Keratinocyte (primary cell): ENCODE measurements around the gene BID. TPM values are rescaled to one million over a fixed set of nuclear protein-coding genes. Genes with fewer than 3 reads are reported as not detected.
A peak's percentile ranks its signal among the peaks of the same experiment; 100 is the strongest.

ENCODE experiments used
- DNase-seq: peaks from one replicate; pipeline ENCODE4 v3.0.0-alpha.2; 2011; ENCODE audit warnings: low read depth, missing footprints, low spot score
- FAIRE-seq: peaks from 2 replicates; lab custom pipeline; 2011; peaks lifted over from hg19 to GRCh38; lab: Jason Lieb, UNC
- H2AFZ ChIP-seq: 2 replicates; pipeline ENCODE4 v1.6.0; 2012; ENCODE audit warnings: low read length, control low read depth, inconsistent platforms; ENCODE audit not compliant: control insufficient read depth
- H3K27ac ChIP-seq: 2 replicates; pipeline ENCODE4 v1.5.1; 2011; ENCODE audit warnings: low read length; ENCODE audit not compliant: control insufficient read depth, insufficient read depth
- H3K27me3 ChIP-seq: 3 replicates; pipeline ENCODE4 v1.6.0; 2011; ENCODE audit warnings: low read length; ENCODE audit not compliant: control insufficient read depth, insufficient read depth; ENCODE audit errors: extremely low read depth
- H3K36me3 ChIP-seq, 2 experiments: 2 replicates in 1 of 2; 3 replicates in 1 of 2; pipeline ENCODE4 v1.5.1; 2011; ENCODE audit warnings: low read length in 2 of 2, mild to moderate bottlenecking in 1 of 2; ENCODE audit not compliant: control insufficient read depth in 2 of 2, insufficient read depth in 2 of 2; ENCODE audit errors: extremely low read depth in 1 of 2
- H3K4me1 ChIP-seq: 3 replicates; pipeline ENCODE4 v1.5.1; 2011; ENCODE audit warnings: low read length; ENCODE audit not compliant: control insufficient read depth, insufficient read depth; ENCODE audit errors: extremely low read depth
- H3K4me2 ChIP-seq: 3 replicates; pipeline ENCODE4 v1.6.0; 2011; ENCODE audit warnings: low read depth, low read length; ENCODE audit not compliant: control insufficient read depth, insufficient read depth; ENCODE audit errors: extremely low read depth
- H3K4me3 ChIP-seq, 3 experiments: fragments of 200-600 bp in 1 of 3; sonication (generic) in 1 of 3; 2 replicates in 2 of 3; 3 replicates in 1 of 3; pipeline ENCODE4 v1.5.1; 2011 to 2016; ENCODE audit warnings: low read length in 3 of 3, mild to moderate bottlenecking in 3 of 3, control low read depth in 2 of 3, inconsistent platforms in 1 of 3, low read depth in 1 of 3, mixed read lengths in 1 of 3, mixed run types in 1 of 3, moderate library complexity in 1 of 3; ENCODE audit not compliant: control insufficient read depth in 2 of 3, insufficient read depth in 2 of 3; ENCODE audit errors: extremely low read depth in 1 of 3
- H3K79me2 ChIP-seq: 2 replicates; pipeline ENCODE4 v1.6.0; 2012; ENCODE audit warnings: low read length; ENCODE audit not compliant: control insufficient read depth, insufficient read depth
- H3K9ac ChIP-seq: 3 replicates; pipeline ENCODE4 v1.6.0; 2011; ENCODE audit warnings: low read length; ENCODE audit not compliant: control insufficient read depth, insufficient read depth; ENCODE audit errors: extremely low read depth
- H3K9me1 ChIP-seq: 3 replicates; pipeline ENCODE4 v1.6.0; 2011; ENCODE audit warnings: low read length; ENCODE audit not compliant: control insufficient read depth, insufficient read depth; ENCODE audit errors: extremely low read depth
- H3K9me3 ChIP-seq: 2 replicates; pipeline ENCODE4 v1.5.1; 2012; ENCODE audit warnings: low read depth, low read length; ENCODE audit not compliant: control insufficient read depth
- H4K20me1 ChIP-seq: 3 replicates; pipeline ENCODE4 v1.6.0; 2011; ENCODE audit warnings: low read length; ENCODE audit not compliant: control insufficient read depth, insufficient read depth; ENCODE audit errors: extremely low read depth
- EZH2 ChIP-seq: IDR thresholded peaks from one replicate; pipeline ENCODE4 v1.6.1; 2012; ENCODE audit warnings: inconsistent platforms, mild to moderate bottlenecking, low read length, moderate library complexity
- dilution Hi-C: fragments of 300-500 bp; cut with MboI; formaldehyde crosslinking; loops from one replicate; pipeline ENCODE4 v1.7.0; 2020; ENCODE audit warnings: low sequenced_read_pairs; ENCODE audit not compliant: extremely low pct_ligation_motif_present
- polyA plus RNA-seq, 5 experiments: library from polyadenylated mRNA; depleted of rRNA in 3 of 5; stranded (reverse) in 3 of 5; stranded (forward) in 1 of 5; unstranded in 1 of 5; fragments of >200 nt; gene quantifications; 1 replicate in 1 of 5; 2 replicates in 3 of 5; 3 replicates in 1 of 5; pipeline versions ENCODE4 v1.2.1 to v1.2.3, GENCODE V29; 2011 to 2012; ENCODE audit warnings: missing spikeins in 2 of 5, low read depth in 1 of 5, low replicate concordance in 1 of 5
- TF ChIP-seq, protein P1 (sequence below), 3 experiments: IDR thresholded peaks in 1 of 3; conservative IDR thresholded peaks in 1 of 3; optimal IDR thresholded peaks in 1 of 3; 2 replicates in 2 of 3; 3 replicates in 1 of 3; pipeline versions ENCODE3 to v1.5.1; 2011; ENCODE audit warnings: low read length in 3 of 3, mild to moderate bottlenecking in 3 of 3, moderate library complexity in 2 of 3, control low read depth in 1 of 3, inconsistent platforms in 1 of 3; ENCODE audit not compliant: insufficient read depth in 2 of 3; ENCODE audit errors: extremely low read depth in 1 of 3

BID gene
- polyA plus RNA-seq, 1 donor (not counting 4 experiments of a cell fraction or from before 2014, with no cell fraction given), result 46.0 TPM

DNA sequence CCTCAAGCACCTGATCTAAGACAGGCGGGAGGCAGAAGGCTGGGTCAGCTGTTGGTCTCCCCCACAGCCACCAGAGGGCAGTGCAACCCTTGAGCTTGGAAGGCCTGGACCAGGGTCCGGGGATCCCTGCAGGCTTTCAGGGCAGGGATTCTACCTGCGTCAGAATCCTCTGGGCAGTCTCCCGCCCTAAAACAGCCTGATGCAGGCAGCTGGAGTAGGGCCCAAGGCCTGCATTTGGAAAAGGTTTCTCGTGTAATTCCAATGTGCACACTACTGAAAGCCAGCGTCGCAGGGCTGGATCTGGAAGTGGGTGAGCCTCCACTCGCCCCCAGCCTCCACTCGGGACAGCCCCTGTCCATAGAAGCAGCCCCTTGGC lies 31.8 kb downstream of the BID start:
- H4K20me1 ChIP-seq, result no peaks in the 10 kb centered on the region
- TF ChIP-seq, protein P1, sequence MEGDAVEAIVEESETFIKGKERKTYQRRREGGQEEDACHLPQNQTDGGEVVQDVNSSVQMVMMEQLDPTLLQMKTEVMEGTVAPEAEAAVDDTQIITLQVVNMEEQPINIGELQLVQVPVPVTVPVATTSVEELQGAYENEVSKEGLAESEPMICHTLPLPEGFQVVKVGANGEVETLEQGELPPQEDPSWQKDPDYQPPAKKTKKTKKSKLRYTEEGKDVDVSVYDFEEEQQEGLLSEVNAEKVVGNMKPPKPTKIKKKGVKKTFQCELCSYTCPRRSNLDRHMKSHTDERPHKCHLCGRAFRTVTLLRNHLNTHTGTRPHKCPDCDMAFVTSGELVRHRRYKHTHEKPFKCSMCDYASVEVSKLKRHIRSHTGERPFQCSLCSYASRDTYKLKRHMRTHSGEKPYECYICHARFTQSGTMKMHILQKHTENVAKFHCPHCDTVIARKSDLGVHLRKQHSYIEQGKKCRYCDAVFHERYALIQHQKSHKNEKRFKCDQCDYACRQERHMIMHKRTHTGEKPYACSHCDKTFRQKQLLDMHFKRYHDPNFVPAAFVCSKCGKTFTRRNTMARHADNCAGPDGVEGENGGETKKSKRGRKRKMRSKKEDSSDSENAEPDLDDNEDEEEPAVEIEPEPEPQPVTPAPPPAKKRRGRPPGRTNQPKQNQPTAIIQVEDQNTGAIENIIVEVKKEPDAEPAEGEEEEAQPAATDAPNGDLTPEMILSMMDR (optimal IDR thresholded peaks at IDR 0.05 in 1 of 3, IDR thresholded peaks at IDR 0.05 in 1 of 3, conservative IDR thresholded peaks at IDR 0.05 in 1 of 3; ENCODE audit: extremely low read depth in 1 of 3, insufficient read depth in 2 of 3, low read length in 3 of 3), result peak; percentile 81 to 95 (median 85)
- no peak for TF ChIP-seq EZH2
- peaks cover 0 to 4% of the 10 kb centered on the region in 2 experiments for H3K36me3 ChIP-seq
- no peaks in the 10 kb centered on the region for H3K9me1 ChIP-seq
- H3K4me1 ChIP-seq, result peaks cover 10% of the 10 kb centered on the region
- dilution Hi-C loops, result no loop called here
- no peak overlapping the region for H3K4me3 ChIP-seq
- no peak overlapping the region for H3K9ac ChIP-seq
- FAIRE-seq, result peak; percentile 57
- no peak overlapping the region for H2AFZ ChIP-seq
- H3K27ac ChIP-seq, result no peak overlapping the region
- H3K79me2 ChIP-seq, result no peaks in the 10 kb centered on the region
- DNase-seq, result peak; percentile 17
- H3K27me3 ChIP-seq, result no peaks in the 10 kb centered on the region
- H3K4me2 ChIP-seq, result no peak overlapping the region
- H3K9me3 ChIP-seq, result no peaks in the 10 kb centered on the region

DNA sequence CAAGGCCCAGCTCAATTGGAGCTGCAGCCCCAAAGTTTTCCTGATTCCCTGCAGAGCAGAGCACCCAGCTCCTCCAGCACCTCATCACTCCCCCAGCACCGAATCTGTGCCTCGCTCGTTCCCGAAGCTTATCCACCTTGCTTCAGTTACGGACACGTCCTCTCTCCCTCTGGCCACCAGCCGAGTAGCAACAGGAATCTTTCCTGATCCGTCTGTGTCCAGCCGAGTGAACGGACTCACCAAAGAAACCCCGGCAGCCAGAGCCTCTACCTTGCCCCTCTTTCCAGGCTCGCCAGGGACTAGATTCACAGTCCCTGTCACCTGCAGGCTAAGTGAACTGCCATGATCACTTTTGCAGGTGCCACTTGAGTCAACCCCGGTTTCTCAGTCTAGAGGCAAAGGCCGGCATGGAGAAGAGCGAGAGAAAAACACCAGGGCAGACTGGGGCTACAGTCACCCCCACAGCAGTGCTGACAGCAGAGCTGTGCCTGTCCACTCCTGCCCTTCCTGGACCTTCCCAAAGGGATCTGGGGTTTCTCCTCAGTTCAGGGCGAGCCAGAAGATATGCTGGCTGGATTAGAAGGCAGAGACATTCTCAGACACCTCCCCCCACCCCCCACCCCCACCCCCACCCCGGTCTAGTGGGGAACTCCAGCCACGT lies 32.3 kb downstream of the BID start:
- Histone ChIP-seq H3K4me1 (peaks cover 10% of the 10 kb centered on the region), H3K4me2 (no peak overlapping the region)
- DNase-seq, result no peak

More for the DNA sequence above, 32.3 kb downstream of the BID start:
- H3K4me3 ChIP-seq, result no peak overlapping the region
- no peak for TF ChIP-seq EZH2
- TF ChIP-seq, protein P1 (optimal IDR thresholded peaks at IDR 0.05 in 1 of 3, IDR thresholded peaks at IDR 0.05 in 1 of 3, conservative IDR thresholded peaks at IDR 0.05 in 1 of 3; ENCODE audit: extremely low read depth in 1 of 3, insufficient read depth in 2 of 3, low read length in 3 of 3), result no peak
- no peaks in the 10 kb centered on the region for H3K9me3 ChIP-seq
- H3K9ac ChIP-seq, result no peak overlapping the region
- dilution Hi-C loops, result no loop called here
- no peak overlapping the region for H3K27ac ChIP-seq
- H3K9me1 ChIP-seq, result no peaks in the 10 kb centered on the region
- no peaks in the 10 kb centered on the region for H3K79me2 ChIP-seq
- H4K20me1 ChIP-seq, result no peaks in the 10 kb centered on the region
- H2AFZ ChIP-seq, result no peak overlapping the region
- peaks cover 0 to 4% of the 10 kb centered on the region in 2 experiments for H3K36me3 ChIP-seq
- no peak for FAIRE-seq
- H3K27me3 ChIP-seq, result no peaks in the 10 kb centered on the region
